Midbrain (tissue), 1 donor: Measurements from ENCODE around the gene KIF6.
A peak's percentile ranks its signal among the peaks of the same experiment; 100 is the strongest.

Source experiments
- DNase-seq: peaks from one replicate; lab custom pipeline; 2025; lab: John Stamatoyannopoulos, UW

KIF6 gene

DNA sequence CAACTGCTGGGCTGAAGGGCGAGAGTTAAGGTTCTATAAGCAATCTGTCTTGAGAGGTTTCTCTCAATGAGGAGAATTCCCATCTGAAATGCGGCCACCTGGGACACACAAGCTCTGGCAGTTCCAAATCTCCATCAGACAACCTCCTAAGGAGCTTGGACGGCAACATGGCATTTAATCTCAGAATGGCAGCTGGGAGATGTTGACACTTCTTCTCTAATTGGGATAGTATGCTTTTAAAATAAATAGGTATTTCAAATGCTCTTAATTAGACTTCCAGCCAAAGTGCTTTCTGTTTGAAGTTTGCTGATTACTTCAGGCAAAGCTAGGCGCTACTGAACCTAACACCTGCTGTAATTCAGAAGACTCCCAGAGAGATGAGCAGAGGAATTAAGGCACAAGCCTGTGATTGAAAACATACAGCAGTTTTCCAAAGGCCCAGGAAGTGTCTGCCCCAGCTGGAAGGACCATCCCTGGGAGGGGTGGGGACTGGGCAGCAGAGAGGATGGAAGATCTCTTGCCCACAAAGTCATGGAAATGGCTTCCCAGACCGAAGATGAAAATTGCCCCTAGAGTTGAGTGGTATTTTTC is 343.6 kb downstream of the KIF6 start:
- DNase-seq: no peak

DNA sequence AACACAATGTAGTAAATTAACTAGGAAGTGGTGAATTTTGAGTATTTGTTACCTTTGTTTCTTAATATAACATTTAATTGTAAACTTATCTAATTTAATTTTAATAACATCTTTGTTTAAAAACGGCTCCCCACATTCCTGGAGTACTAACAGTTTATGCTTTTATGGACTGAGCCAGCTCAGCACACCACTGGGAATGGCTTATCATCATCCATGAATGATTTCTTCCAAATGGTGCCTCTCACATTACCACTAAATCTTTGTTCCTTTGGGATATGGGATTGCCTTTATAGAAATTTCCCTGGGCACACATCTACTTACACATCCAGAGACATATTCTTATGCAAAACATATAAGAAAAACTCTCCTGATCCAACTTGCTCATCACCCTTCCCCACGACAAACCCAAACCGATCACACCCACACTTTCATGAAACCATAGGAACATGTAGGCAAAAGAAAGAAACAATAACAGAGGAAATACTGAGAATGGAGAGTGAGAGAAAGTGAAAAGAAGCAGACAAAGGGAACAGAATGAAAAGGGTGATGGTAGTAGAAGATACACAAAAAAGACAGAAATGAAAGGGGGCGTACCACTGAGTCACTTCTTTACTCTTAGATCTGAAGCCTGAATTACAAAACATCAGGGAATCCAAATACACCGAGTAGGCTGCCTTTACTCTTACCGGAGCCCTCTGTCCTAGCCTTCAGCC is 344.2 kb downstream of the KIF6 start:
- no peak for DNase-seq

DNA sequence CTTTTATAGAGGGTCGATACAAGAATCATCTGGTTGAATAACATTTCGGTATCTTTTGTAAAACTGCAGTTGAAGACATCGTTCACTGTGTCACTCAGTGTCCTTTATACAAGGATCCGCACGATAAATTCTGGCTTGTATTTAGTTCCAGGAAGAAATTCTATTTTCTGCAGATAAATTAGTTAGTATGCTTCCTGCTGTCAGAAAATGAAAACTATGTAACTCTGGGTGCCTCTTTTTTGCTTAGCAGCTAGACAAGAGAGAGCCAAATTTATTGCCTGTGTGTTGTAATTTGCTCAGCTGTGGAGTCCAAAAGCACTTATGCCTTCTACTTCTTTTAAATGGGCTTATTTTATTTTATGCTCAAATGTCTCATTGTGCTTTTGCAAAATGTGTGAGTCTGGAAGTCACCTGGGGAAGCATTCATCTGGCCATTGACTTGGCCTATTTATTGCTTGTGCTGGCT is 346.2 kb downstream of the KIF6 start:
- DNase-seq: no peak

DNA sequence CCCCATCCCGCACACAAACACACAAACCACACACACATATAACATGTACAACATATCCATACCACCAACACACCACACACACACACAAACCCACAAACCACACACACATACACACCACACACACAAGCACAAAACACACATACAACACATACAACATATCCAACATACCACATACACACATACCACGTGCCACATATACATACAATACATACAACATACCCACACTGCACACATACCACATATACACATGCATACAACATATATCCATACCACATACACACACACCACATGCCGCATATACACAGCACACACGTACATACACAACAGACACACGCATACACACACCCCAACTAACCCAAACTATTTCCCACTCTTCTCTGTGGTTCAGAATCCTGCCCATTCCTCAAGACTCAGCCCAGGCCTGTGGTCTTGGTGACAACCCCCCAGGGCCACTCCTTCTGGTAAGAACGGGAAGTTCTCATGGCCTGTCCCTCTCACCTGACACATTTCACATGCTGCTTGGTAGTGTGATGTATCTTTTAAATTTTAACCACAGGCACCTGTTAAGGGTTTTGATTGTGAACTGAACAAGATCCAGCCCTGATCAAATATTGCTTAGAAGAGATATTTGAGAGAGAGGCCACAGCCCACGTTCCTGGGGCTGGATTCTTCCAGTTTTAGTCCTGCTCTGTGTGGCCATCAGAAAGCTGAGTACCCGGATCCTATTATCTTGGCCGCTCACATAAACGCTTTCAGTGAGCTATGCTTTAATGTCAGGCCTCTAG is 346.8 kb downstream of the KIF6 start:
- DNase-seq: no peak

DNA sequence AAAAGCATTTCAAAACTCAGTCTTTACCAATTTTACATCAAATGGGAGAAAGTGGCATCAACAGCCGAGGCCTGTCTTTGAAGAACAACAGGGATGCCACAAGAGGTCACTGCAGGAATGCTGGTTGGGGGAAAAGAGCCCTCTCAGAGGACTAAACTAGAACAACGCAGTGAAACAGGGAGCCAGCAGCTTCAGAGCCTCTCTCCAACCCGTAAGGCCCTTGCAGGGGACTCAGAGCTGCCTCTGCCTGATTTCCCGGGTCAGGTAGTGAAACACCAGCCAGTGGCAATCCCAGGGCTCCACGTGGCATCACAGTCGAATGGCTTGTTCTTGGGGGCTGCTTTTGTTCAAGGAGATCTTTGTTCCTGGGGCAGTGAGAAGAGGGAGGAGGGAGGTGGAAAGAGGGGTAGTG is 347.7 kb downstream of the KIF6 start:
- peak; percentile 87 for DNase-seq

DNA sequence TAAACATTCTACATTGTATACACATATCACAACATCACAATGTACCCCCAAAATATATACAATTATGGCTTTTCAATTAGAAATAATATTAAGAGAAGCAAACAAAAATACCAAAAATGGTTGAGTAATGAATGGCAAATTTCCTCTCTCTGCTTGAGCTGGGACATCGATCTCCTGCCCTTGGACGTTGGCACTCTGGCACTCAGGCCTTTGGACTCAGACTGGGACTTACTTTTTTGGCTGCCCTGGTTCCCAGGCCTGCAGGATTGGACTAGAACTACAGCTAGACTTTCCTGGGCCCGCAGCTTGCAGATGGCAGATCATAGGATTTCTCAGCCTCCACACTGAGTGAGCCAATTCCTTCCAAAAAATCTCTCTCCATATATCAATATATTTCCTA is 349.8 kb downstream of the KIF6 start:
- no peak for DNase-seq

DNA sequence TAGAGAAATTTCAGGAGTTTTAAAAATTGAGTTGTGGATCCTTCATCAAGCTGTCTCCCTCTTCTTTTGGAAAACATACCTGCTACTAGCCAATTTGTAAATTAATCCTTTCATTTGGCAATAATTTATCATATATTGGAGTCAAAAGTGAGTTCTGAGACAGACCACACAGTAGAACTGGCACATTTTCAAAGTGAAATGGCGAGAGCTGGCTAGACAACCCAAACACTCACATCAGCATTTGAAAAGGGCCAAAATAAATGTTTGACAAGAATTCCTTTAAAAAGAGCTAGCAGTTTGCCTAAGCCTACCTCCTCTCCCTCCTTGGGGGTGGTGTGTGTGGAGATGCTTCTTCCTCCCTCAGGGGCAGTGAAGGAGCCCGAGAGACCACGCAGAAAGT is 354.8 kb downstream of the KIF6 start:
- no peak for DNase-seq

DNA sequence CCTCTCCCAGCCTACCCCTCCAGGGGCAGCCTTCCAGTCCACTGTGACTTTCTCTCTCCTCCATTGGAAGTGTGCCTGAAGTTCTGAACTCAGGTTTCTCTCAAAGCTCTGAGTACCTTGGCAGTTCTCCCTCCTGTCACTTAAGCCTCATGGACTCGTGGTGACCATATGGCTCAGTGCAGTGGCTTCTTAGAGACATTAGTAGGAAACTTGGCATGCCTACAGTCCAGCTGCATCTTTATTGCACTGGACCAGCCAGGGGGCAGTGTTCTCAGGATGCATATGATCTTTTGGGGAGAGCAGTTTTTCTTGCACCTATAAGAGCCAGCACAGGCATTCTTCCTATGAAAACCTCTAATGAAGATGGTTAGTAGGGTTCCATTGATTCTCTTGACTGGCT is 355.2 kb downstream of the KIF6 start:
- no peak for DNase-seq

DNA sequence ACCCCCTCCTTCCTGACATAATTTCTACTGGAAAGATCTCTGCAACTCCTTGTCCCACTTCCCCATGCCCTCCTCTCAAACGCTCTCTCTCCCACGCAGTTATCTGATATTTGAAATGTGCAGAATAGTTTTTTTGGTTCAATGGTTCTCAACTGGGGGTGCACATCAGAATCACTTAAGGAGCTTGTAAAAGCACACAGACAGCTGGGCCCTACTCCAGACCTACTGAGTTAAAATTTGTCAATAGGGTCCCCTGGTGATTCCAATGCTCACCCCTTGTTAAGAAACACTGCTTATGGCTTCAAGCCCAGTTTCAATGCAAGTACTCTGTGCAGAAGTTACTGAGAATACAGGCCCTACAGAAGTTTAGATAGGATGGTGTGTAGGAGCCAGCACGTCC is 357.5 kb downstream of the KIF6 start:
- DNase-seq: no peak

DNA sequence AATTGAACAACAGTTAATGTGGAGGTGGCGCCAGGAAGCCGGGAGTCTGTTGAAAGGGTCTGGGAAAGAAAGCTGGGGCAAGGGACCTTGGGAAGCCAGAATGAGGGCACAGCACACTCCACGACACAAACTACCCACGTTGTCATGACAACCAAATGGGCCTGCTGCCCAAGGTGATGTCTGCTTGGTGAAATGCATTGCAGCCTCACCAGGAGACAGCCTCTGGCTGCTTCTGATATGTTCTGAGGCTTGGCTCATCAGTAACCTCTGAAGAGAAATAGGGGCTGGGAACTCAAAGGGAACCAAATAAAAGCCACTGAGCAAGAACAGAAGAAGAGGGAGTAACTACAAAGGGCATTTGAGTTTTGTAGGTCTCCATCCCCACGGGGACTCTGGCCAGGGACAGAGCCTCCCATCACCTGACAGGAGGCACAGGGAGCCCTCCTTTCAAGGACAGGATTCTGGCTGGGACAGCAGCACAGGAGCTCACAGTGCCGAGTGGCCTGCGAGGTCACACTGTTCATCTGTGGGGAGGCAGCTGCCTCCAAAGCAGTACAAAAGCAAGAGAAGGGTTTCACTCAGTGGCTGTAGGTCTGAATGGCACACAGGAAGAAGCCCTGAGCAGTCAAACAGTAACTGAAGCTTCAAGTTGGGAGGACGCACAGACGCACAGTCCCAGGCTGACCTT is 358.1 kb downstream of the KIF6 start:
- DNase-seq: peak; percentile 87

DNA sequence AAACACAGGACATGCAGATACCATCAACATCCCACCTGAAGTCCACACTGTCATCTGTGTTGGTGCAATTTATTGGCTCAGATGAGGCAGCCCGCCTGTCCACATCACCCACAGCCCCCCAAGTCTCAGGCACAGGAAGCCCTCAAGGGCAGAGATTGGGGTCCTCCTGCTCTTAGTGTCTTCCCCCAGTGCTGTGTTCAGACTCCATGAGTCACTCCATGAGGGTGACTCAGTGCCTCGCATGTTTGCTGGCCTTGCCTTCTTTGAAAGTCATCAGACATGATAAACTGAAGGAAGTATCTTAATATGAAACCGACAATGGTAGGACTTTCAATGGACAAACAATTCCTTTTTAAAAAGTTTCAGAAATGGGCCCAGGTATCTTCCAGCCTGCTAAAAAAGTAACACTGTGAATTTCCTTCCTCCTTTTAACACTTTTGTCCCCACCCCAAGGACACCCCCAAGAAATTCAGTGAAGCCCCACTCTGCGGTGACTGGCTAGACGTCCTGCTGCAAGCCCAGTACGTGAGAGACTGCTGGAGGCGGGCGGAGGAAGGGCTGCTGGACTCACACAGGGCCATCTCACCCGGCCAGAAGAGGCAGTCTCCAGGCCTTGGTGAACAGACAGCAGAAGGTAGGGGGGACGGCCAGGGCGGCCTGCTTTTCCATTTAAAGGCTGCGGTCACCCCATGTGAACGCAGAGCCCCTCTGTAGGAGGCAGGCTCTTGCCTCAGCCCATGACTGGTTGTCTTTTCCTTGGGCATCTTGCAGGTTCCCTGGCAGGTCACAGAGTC is 359.7 kb downstream of the KIF6 start:
- DNase-seq: no peak

DNA sequence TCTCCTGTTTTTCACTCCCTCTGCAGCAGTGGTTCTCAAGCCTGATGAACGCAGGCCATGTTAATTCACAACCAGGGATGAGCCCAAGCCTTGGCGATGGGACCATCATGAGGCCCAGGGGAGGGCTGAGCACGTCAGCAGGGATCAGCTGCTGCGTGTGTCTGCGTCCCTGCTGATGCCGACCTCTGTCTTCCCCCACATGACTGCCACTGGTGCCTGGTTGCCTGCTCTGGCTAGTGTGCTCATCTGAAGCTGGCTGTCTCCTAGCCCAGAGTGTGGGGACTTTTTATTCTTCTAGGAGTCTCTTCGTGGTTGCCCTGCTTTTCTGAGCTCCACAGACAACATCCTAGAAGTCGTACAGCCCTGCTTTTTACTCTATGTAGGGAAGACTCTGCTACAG is 361.9 kb downstream of the KIF6 start:
- DNase-seq: no peak

DNA sequence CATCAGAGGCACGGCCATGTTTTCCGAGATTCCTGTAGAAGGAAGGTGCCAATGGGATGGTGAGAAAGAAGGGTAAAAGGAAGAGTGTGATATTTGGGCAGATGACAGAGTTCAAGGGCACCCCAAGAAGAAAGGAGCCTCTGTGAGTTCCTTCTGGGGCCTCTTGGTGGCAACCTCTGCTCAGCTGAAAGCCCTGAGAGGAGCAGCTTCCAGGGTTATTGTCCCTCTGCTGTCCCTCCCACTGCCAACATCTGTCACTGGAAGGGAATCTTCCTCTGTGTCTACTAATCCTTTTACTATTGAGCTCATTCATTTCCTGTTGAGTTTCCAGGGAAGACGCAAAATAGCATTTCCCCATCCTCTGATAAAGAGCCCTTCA is 362.7 kb downstream of the KIF6 start:
- peak; percentile 71 for DNase-seq

DNA sequence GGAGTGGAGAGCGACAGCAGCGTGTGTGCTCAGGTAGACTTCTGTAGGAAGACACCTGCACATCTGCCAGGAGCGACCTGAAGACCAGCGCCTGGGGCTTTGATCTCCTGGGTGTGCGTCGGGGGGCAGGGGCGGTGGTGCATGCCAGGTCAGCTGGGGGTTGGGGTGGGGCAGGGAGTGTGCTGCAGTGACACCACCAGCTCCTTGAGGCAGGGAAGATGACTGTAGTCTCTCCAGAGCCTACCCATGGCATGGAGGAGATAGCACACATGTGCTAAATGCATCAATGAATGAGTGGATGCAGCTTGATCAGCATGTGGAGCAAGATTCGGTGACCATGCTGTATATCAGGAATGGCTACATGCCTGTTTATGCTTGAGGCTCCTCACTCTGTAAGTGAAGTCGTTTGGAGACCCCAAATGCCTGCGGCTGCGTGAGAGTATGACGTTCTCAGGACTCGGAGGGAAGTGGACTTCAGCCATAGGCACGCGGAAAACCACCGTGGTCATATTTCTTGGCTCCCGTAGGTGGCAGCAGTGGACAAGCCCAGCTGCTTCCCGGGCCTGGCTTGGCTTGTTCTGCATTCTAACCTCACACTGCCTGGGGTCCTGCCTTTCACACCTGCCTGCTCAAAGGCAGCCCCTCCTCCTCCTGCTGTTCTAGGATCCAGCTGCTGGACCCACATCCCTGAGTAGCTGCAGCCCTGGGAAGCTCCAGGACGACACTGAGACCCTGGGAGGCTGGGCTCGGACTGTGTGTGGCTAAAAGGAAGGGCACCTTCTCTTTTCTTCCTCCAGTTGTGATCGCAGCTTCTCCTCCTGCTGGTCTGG is 363.3 kb downstream of the KIF6 start:
- DNase-seq: peak; percentile 81

DNA sequence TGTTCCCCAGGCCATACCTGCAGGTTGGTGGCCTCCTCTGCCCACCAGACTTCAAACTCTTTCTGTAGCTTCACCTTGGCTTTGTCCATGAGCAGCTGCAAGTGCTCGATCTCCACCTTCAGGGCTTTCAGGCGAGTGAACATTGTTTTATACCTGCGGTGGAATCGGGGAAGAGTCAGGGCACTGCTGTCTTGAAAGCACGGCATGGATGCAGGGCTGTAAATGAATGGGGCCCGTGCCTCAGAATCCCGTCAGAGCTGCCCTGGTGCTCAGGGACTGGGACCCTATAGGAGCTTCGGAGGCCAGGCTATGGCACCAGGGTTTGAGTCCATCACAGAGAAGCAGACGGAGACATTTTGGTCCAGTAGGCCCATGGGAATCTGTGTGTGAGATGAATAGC is 364.8 kb downstream of the KIF6 start:
- DNase-seq: no peak

DNA sequence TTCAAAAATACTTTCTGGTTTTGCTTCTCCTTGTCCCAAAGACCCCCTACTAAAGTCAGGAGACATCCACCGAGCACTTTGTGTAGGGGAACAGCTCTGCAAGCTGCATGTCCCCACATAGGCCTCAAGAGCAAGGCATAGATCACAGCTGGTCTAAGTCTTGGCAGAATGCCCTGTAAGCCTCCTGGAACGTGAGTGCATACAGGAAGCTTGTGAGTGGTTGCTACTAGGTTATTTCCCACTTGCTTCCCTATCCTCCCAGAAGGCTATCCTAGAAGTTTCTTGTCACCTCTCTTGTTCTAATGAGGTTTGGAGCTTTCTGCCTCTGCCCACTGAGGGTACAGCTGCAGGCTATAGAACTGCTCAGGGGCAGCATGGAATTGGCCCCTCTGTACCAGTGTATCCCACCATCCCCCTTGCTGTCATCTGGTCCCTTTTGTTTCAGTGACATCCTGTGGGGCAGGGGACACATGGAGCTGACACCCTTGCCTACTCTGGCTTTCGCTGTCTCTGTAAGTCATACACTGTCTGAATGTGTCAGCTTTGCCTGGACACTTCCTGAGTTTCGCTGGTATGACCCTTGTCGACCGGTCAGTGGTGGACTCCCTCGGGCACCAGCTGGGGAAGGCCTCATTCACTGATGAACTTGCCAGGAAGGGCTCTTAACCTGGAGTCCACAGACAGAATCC is 367.1 kb downstream of the KIF6 start:
- no peak for DNase-seq

DNA sequence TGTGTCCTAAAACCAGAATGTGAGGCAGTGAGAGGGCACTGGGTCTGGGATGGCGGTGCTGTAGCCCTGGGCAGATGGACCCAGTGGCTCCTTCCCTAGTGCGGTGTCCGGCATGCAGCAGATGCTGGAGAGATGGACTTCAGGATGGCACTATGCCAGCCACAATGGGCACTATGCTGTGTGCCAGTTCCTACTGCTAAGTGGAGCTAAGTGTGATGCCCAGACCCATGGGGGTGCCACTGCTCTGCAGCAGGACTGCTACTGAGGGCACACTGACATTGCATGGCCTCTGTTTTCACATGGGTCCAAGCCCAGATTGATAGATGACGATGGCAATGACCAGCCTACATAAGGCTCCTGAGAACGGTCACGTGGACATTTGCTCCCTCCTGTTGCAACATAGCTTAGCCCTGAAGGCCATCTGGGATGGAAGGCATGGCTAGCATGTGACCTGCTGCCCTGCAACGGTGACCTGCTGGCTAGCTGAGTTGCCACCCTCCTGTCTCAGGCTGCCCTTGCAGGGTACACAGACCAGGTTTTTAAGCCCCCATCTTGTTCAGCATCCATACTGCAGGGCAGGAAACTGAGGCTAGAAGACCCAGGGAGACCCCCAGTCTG is 371.4 kb downstream of the KIF6 start:
- DNase-seq: no peak

DNA sequence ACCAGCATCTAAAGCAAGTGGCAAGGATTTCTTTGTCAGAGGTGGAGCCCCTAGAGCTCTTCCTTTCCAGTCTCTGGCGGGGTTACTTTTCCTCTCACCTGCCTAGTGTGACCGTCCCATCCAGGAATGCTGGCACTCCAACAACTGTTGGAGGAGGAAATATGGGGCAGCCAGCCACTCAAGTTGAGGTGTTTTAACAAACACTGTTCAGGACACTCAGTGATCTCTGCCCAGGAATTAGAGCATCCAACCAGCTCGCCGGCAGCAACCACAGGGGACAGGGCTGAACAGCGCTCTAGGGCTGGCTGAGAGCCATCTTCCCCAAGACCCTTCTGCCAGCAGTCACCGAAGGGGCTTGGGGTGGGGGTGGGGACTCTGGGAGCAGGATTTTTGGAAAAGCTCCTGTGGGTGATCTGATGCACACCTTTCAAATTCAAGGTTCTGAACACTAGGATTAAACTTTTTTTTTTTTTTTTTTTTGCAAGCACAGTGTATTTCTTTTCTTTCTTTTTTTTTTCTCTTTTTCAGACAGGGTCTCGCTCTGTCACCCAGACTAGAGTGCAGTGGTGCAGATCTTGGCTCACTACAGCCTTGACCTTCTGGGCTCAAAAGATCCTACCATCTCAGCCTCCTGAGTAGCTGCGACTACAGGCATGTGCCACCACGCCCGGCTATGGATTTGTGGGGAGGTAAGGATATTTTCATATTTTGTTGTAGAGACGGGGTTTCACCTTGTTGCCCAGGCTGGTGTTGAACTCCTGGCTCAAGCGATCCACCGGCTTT is 374.3 kb downstream of the KIF6 start:
- DNase-seq: no peak

DNA sequence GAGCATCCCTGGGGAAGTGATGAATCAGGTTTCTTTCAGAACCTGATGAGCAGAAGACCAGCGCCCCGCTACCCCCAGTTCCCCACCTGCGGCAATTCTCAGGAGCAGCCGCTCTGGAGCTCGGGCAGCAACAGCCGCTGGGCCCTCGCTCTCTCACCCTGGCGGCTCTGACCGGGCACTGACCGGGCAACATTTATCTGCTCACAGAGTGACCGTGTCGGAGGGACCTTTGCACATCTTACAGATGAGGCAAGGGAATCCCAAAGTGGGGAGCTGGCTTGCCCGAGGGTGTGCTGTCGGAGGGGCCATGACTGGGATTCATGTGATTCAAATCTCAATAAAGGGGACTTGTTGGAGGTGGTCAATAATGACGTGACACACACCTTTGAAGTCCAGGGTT is 376.5 kb downstream of the KIF6 start:
- no peak for DNase-seq
